HT-29 (cell line): Measurements from ENCODE around the gene YPEL1. TPM values are rescaled to one million over a fixed set of nuclear protein-coding genes. Genes with fewer than 3 reads are reported as not detected.
"Not testable (repeated sequence)": the region's sequence is repeated elsewhere in the genome, so short reads cannot be mapped to it uniquely, and the experiment has no call there.

Experiments used
- DNase-seq: peaks from one replicate; pipeline ENCODE4 v3.0.0-alpha.2; 2015; ENCODE audit warnings: low spot score
- total RNA-seq: library from RNA; depleted of rRNA; stranded (reverse); fragments of >200 nt; shearing (Covaris generic); gene quantifications from 2 replicates; pipeline ENCODE4 v1.2.3, GENCODE V29; 2014

YPEL1 gene
- total RNA-seq, 1 experiment from 2014 or later = 4.2 TPM

- DNase-seq = not testable (repeated sequence)
Measured at GRCh38 chr22:21721195-21721852, 14.3 kb downstream of the YPEL1 start.

- not testable (repeated sequence) for DNase-seq
Measured at GRCh38 chr22:21720191-21720859, 15.3 kb downstream of the YPEL1 start.

- DNase-seq = no peak
Measured at GRCh38 chr22:21719024-21719423, 16.6 kb downstream of the YPEL1 start.

GRCh38 chr22:21718499-21718898, 17.1 kb downstream of the YPEL1 start:
- no peak for DNase-seq

GRCh38 chr22:21716395-21717122, 19.0 kb downstream of the YPEL1 start:
- DNase-seq = not testable (repeated sequence)

- DNase-seq = no peak
Measured at GRCh38 chr22:21714786-21715185, 20.8 kb downstream of the YPEL1 start.

GRCh38 chr22:21714059-21714770, 21.4 kb downstream of the YPEL1 start:
- DNase-seq = no peak

- DNase-seq = no peak
Measured at GRCh38 chr22:21713428-21714058, 22.1 kb downstream of the YPEL1 start.

GRCh38 chr22:21712751-21713427, 22.7 kb downstream of the YPEL1 start:
- DNase-seq = peak; percentile 70

- no peak for DNase-seq
Measured at GRCh38 chr22:21711851-21712250, 23.7 kb downstream of the YPEL1 start.

GRCh38 chr22:21710156-21710555, 25.4 kb downstream of the YPEL1 start:
- DNase-seq = no peak

GRCh38 chr22:21709688-21710087, 25.9 kb downstream of the YPEL1 start:
- DNase-seq = no peak

- DNase-seq = no peak
Measured at GRCh38 chr22:21708960-21709359, 26.6 kb downstream of the YPEL1 start.

GRCh38 chr22:21707677-21708076, 27.9 kb downstream of the YPEL1 start:
- DNase-seq = no peak

- DNase-seq = no peak
Measured at GRCh38 chr22:21703684-21704316, 31.8 kb downstream of the YPEL1 start.

GRCh38 chr22:21702700-21703683, 32.6 kb downstream of the YPEL1 start:
- DNase-seq = no peak

- DNase-seq = no peak
Measured at GRCh38 chr22:21702094-21702493, 33.5 kb downstream of the YPEL1 start.

- no peak for DNase-seq
Measured at GRCh38 chr22:21701384-21701971, 34.1 kb downstream of the YPEL1 start.

- DNase-seq = no peak
Measured at GRCh38 chr22:21700822-21701221, 34.8 kb downstream of the YPEL1 start.
